ENCODE results near the gene CXCL11. TPM values are rescaled to one million over a fixed set of nuclear protein-coding genes. Genes with fewer than 3 reads are reported as not detected.

The CXCL11 gene
- total and polyA plus RNA-seq, 2 of the 13 experiments (the other 11 are each of a cell fraction or from before 2014, with no cell fraction given) = 0.08 TPM; not detected in 1

GRCh38 chr4:76003035-76003434 is 32.8 kb downstream of the CXCL11 start:
- H3K27me3 ChIP-seq (ENCODE audit: control insufficient read depth in 1 of 2, insufficient read depth in 2 of 2, low read length in 2 of 2) = peaks cover 0 to 6% of the 10 kb centered on the region in 2 experiments; a peak in 1 of 5 replicates
- no peaks in the 10 kb centered on the region for H3K36me3 ChIP-seq (replicated peaks in 1 of 2; ENCODE audit: control insufficient read depth in 1 of 2, insufficient read depth in 2 of 2, low read length in 2 of 2)
- 0% methylated on average over 2 of the region's 2 CpGs for WGBS (ENCODE audit: low lambda C conversion rate)
- ATAC-seq (no peak), FAIRE-seq (no peak), DNase-seq (ENCODE audit: low spot score) (no peak)
- intact Hi-C loops (cut with micrococcal nuclease; ENCODE audit: unreplicated experiment) (no loop called here), in situ Hi-C loops (cut with HindIII; ENCODE audit: extremely low pct_ligation_motif_present, low pct_unique_long_range_greater_than_20kb) (no loop called here)
- H3K9me3 ChIP-seq (ENCODE audit: low read length) = no peaks in the 10 kb centered on the region
- TF ChIP-seq PHB2 (IDR thresholded peaks at IDR 0.05; ENCODE audit: partially characterized antibody) (no peak), ZFP1 (CRISPR knock-in tag; IDR thresholded peaks at IDR 0.05) (no peak), MATR3 (CRISPR knock-in tag; IDR thresholded peaks at IDR 0.05) (no peak)
- no peaks in the 10 kb centered on the region for H3K4me1 ChIP-seq (ENCODE audit: insufficient read depth, low read length)
- H4K20me1 ChIP-seq (ENCODE audit: insufficient read depth, low read length) = no peaks in the 10 kb centered on the region
- H3K27ac ChIP-seq (ENCODE audit: extremely low read length, insufficient read depth, low read length) = no peak overlapping the region
- no peak overlapping the region for H3K4me3 ChIP-seq (replicated peaks in 1 of 3; ENCODE audit: insufficient read depth in 1 of 3, low read depth in 2 of 3, low read length in 3 of 3)
- no TSS peak for BruUV-seq (replicated peaks)
- no peaks in the 10 kb centered on the region for H3K79me2 ChIP-seq (ENCODE audit: insufficient read depth, low read length)
- ChIA-PET POLR2A (no interaction called here), CTCF (ENCODE audit: low intra/inter-chr PET ratio, low total read pairs) (no interaction called here)
- H3K9ac ChIP-seq (ENCODE audit: insufficient read depth, low read depth, low read length) = no peak overlapping the region
- H2AFZ ChIP-seq (ENCODE audit: low read length) = no peak overlapping the region
- H3K4me2 ChIP-seq (ENCODE audit: low read depth, low read length) = no peak overlapping the region

GRCh38 chr4:76002176-76002575 is 33.7 kb downstream of the CXCL11 start:
- DNase-seq (ENCODE audit: low spot score) (no peak), FAIRE-seq (no peak)
- intact Hi-C loops (cut with micrococcal nuclease; ENCODE audit: unreplicated experiment) = no loop called here

More at GRCh38 chr4:76002176-76002575, 33.7 kb downstream of the CXCL11 start:
- CTCF ChIA-PET (ENCODE audit: low intra/inter-chr PET ratio, low total read pairs) = no interaction called here
- no peak overlapping the region for H3K4me2 ChIP-seq (ENCODE audit: low read depth, low read length)
- no peaks in the 10 kb centered on the region for H4K20me1 ChIP-seq (ENCODE audit: insufficient read depth, low read length)
- TF ChIP-seq E2F2 (CRISPR knock-in tag; IDR thresholded peaks at IDR 0.05; ENCODE audit: borderline replicate concordance) (no peak), ZBTB8A (CRISPR knock-in tag; IDR thresholded peaks at IDR 0.05; ENCODE audit: borderline replicate concordance, low read depth) (no peak), ZNF343 (CRISPR knock-in tag; IDR thresholded peaks at IDR 0.05) (no peak), PATZ1 (CRISPR knock-in tag; IDR thresholded peaks at IDR 0.05) (no peak), SRSF9 (IDR thresholded peaks at IDR 0.05; ENCODE audit: borderline replicate concordance, insufficient read depth, low read depth, low read length, poor library complexity, severe bottlenecking) (no peak)
- H3K27ac ChIP-seq (ENCODE audit: extremely low read length, insufficient read depth, low read length) = no peak overlapping the region
- H3K9me3 ChIP-seq (ENCODE audit: low read length) = no peaks in the 10 kb centered on the region
- H3K4me3 ChIP-seq (replicated peaks in 1 of 3; ENCODE audit: insufficient read depth in 1 of 3, low read depth in 2 of 3, low read length in 3 of 3) = no peak overlapping the region
- H3K36me3 ChIP-seq (replicated peaks in 1 of 2; ENCODE audit: control insufficient read depth in 1 of 2, insufficient read depth in 2 of 2, low read length in 2 of 2) = no peaks in the 10 kb centered on the region
- no peak for ATAC-seq
- POLR2A ChIA-PET = no interaction called here
- H3K27me3 ChIP-seq (ENCODE audit: control insufficient read depth in 1 of 2, insufficient read depth in 2 of 2, low read length in 2 of 2) = peaks cover 0 to 6% of the 10 kb centered on the region in 2 experiments; a peak in 1 of 5 replicates
- no peaks in the 10 kb centered on the region for H3K4me1 ChIP-seq (ENCODE audit: insufficient read depth, low read length)
- H3K79me2 ChIP-seq (ENCODE audit: insufficient read depth, low read length) = no peaks in the 10 kb centered on the region
- no TSS peak for BruUV-seq (replicated peaks)
- WGBS (ENCODE audit: low lambda C conversion rate) = 18% methylated on average over 4 of the region's 4 CpGs
- in situ Hi-C loops (cut with HindIII; ENCODE audit: extremely low pct_ligation_motif_present, low pct_unique_long_range_greater_than_20kb) = no loop called here
- H2AFZ ChIP-seq (ENCODE audit: low read length) = no peak overlapping the region
- no peak overlapping the region for H3K9ac ChIP-seq (ENCODE audit: insufficient read depth, low read depth, low read length)
